Activated gamma-delta T cell (primary cell): ENCODE data around the gene IGFN1.
A peak's percentile ranks its signal among the peaks of the same experiment; 100 is the strongest.

Source experiments
- DNase-seq: peaks from one replicate; lab custom pipeline; 2025; lab: John Stamatoyannopoulos, UW
- total RNA-seq, 2 donors: gene quantifications; one replicate each; lab custom pipeline; 2026; lab: John Stamatoyannopoulos, UW

IGFN1 gene
- 0.04 to 0.15 reads per million in 2 donors for total RNA-seq

- DNase-seq: no peak
These were observed at the start of gene IGFN1 for GRCh38 chr1:201190624-201191051. Gene IGFN1 (plus strand): TSS chr1:201190824. CDS start chr1:201193294, 2,470 bp downstream.

GRCh38 chr1:201140941-201141260, 49.7 kb upstream of the IGFN1 start:
- no peak for DNase-seq

- no peak for DNase-seq
These were observed 49.2 kb upstream of the IGFN1 start for GRCh38 chr1:201141418-201141817.

GRCh38 chr1:201142011-201142848, 48.4 kb upstream of the IGFN1 start:
- DNase-seq: no peak

- DNase-seq: no peak
These were observed 47.5 kb upstream of the IGFN1 start for GRCh38 chr1:201142849-201143725.

- no peak for DNase-seq
These were observed 46.6 kb upstream of the IGFN1 start for GRCh38 chr1:201143726-201144635.

GRCh38 chr1:201144701-201145100, 45.9 kb upstream of the IGFN1 start:
- DNase-seq: no peak

- DNase-seq: no peak
These were observed 45.5 kb upstream of the IGFN1 start for GRCh38 chr1:201145132-201145531.

GRCh38 chr1:201145816-201146215, 44.8 kb upstream of the IGFN1 start:
- DNase-seq: no peak

- no peak for DNase-seq
These were observed 43.8 kb upstream of the IGFN1 start for GRCh38 chr1:201146626-201147390.

GRCh38 chr1:201147396-201148015, 43.1 kb upstream of the IGFN1 start:
- DNase-seq: no peak

GRCh38 chr1:201149400-201149799, 41.2 kb upstream of the IGFN1 start:
- DNase-seq: no peak

- peak; percentile 60 for DNase-seq
These were observed 36.9 kb upstream of the IGFN1 start for GRCh38 chr1:201153474-201154388.

GRCh38 chr1:201154389-201155165, 36.0 kb upstream of the IGFN1 start, which contains the start of gene TMEM9:
Gene TMEM9 (minus strand): TSS chr1:201154474. CDS start chr1:201153923, 551 bp downstream.
- DNase-seq: peak; percentile 92

GRCh38 chr1:201155354-201155753, 35.3 kb upstream of the IGFN1 start:
- no peak for DNase-seq

- DNase-seq: no peak
These were observed 34.3 kb upstream of the IGFN1 start for GRCh38 chr1:201156346-201156745.

GRCh38 chr1:201156819-201157218, 33.8 kb upstream of the IGFN1 start:
- no peak for DNase-seq

GRCh38 chr1:201157949-201158348, 32.7 kb upstream of the IGFN1 start:
- DNase-seq: no peak
